Liver (tissue), 3 donors: ENCODE results near the gene IFNAR1.

Source experiments
- CTCF ChIP-seq: fragments of 150-350 bp; IDR thresholded peaks from 2 replicates; pipeline ENCODE4 v1.5.1; 2017; ENCODE audit warnings: improper control_type of control experiment, low read depth, low read length; ENCODE audit not compliant: missing input control
- EGR1 ChIP-seq, 2 donors: IDR thresholded peaks; 2 replicates each; pipeline ENCODE4 v1.6.1; 2016 to 2018; ENCODE audit warnings: antibody characterized with exemption in 2 of 2, low read depth in 2 of 2
- FOXA1 ChIP-seq: IDR thresholded peaks from 2 replicates; pipeline ENCODE4 v1.6.1; 2016; ENCODE audit warnings: antibody characterized with exemption
- FOXA2 ChIP-seq: IDR thresholded peaks from 2 replicates; pipeline ENCODE4 v1.6.1; 2016; ENCODE audit warnings: antibody characterized with exemption
- MAX ChIP-seq: IDR thresholded peaks from 2 replicates; pipeline ENCODE4 v1.6.1; 2016; ENCODE audit warnings: antibody characterized with exemption
- SP1 ChIP-seq: IDR thresholded peaks from 2 replicates; pipeline ENCODE4 v1.6.1; 2018; ENCODE audit warnings: antibody characterized with exemption, mild to moderate bottlenecking
- ZBTB33 ChIP-seq: IDR thresholded peaks from 2 replicates; pipeline ENCODE4 v1.6.1; 2016; ENCODE audit warnings: antibody characterized with exemption
- TF ChIP-seq, protein P1 (sequence below): IDR thresholded peaks from 2 replicates; pipeline ENCODE4 v1.6.1; 2016; ENCODE audit warnings: antibody characterized with exemption, mild to moderate bottlenecking
- donor health status: healthy.
- donor health status: healthy.

- TF ChIP-seq CTCF, result no peak
- no peak for TF ChIP-seq ZBTB33
- no peak for TF ChIP-seq FOXA2
- TF ChIP-seq, protein P1, sequence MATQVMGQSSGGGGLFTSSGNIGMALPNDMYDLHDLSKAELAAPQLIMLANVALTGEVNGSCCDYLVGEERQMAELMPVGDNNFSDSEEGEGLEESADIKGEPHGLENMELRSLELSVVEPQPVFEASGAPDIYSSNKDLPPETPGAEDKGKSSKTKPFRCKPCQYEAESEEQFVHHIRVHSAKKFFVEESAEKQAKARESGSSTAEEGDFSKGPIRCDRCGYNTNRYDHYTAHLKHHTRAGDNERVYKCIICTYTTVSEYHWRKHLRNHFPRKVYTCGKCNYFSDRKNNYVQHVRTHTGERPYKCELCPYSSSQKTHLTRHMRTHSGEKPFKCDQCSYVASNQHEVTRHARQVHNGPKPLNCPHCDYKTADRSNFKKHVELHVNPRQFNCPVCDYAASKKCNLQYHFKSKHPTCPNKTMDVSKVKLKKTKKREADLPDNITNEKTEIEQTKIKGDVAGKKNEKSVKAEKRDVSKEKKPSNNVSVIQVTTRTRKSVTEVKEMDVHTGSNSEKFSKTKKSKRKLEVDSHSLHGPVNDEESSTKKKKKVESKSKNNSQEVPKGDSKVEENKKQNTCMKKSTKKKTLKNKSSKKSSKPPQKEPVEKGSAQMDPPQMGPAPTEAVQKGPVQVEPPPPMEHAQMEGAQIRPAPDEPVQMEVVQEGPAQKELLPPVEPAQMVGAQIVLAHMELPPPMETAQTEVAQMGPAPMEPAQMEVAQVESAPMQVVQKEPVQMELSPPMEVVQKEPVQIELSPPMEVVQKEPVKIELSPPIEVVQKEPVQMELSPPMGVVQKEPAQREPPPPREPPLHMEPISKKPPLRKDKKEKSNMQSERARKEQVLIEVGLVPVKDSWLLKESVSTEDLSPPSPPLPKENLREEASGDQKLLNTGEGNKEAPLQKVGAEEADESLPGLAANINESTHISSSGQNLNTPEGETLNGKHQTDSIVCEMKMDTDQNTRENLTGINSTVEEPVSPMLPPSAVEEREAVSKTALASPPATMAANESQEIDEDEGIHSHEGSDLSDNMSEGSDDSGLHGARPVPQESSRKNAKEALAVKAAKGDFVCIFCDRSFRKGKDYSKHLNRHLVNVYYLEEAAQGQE, result no peak
- TF ChIP-seq MAX, result no peak
- TF ChIP-seq FOXA1, result no peak
- TF ChIP-seq SP1, result no peak
- no peak for TF ChIP-seq EGR1 (IDR thresholded peaks at IDR 0.05; ENCODE audit: low read depth in 2 of 2)
Observed at GRCh38 chr21:33339135-33339534, 14.4 kb downstream of the IFNAR1 start.
